Hepatocyte (in vitro differentiated cells): ENCODE results near the gene ZNF564.

Experiments used
- EZH2 ChIP-seq: fragments of 200-600 bp; sonication (generic); IDR thresholded peaks from 2 replicates; pipeline ENCODE4 v1.6.1; 2016; ENCODE audit warnings: antibody characterized with exemption, mild to moderate bottlenecking, borderline replicate concordance
- TF ChIP-seq, protein P1 (sequence below): fragments of 200-600 bp; sonication (generic); IDR thresholded peaks from 2 replicates; pipeline ENCODE4 v1.5.1; 2016; ENCODE audit warnings: antibody characterized with exemption, mild to moderate bottlenecking; ENCODE audit not compliant: poor library complexity

DNA sequence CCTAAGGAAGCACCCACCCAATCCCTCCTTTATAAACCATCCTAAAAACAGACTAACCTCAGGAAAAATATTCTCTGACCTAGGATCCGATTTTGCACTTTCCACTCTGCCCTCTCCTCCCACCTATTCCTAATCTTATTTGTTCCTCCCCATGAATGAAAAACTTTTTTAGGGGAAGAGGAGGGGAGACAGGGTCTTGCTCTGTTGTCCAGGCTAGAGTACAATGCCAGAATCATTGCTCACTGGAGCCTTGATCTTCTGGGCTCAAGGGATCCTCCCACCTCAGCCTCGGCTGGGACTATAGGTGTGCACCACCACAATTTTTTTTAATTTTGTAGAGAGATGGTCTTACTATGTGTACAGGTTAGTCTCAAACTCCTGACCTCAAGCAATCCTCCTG lies 4.4 kb downstream of the ZNF564 start:
- TF ChIP-seq, protein P1, sequence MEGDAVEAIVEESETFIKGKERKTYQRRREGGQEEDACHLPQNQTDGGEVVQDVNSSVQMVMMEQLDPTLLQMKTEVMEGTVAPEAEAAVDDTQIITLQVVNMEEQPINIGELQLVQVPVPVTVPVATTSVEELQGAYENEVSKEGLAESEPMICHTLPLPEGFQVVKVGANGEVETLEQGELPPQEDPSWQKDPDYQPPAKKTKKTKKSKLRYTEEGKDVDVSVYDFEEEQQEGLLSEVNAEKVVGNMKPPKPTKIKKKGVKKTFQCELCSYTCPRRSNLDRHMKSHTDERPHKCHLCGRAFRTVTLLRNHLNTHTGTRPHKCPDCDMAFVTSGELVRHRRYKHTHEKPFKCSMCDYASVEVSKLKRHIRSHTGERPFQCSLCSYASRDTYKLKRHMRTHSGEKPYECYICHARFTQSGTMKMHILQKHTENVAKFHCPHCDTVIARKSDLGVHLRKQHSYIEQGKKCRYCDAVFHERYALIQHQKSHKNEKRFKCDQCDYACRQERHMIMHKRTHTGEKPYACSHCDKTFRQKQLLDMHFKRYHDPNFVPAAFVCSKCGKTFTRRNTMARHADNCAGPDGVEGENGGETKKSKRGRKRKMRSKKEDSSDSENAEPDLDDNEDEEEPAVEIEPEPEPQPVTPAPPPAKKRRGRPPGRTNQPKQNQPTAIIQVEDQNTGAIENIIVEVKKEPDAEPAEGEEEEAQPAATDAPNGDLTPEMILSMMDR, result no peak
- no peak for TF ChIP-seq EZH2
